IMR-90 (cell line): Measurements from ENCODE around the gene BCAR1. TPM values are rescaled to one million over a fixed set of nuclear protein-coding genes. Genes with fewer than 3 reads are reported as not detected.

Experiments
- ATAC-seq: fragments of 200-7000 bp; cut with Tn5 transposase; 2 replicates; pipeline ENCODE4 v1.9.1; 2020; ENCODE audit warnings: low read depth, mild to moderate bottlenecking, moderate library complexity
- BruUV-seq: library from RNA; stranded (reverse); fragments of 400-500 nt; replicated peaks from 2 replicates; lab custom pipeline; 2021; lab: Mats Ljungman, UMichigan
- CTCF ChIA-PET: fragments of 300-600 bp; formaldehyde crosslinking; extraction: SDS; loops from one replicate; lab custom pipeline; 2021; ENCODE audit warnings: antibody characterized with exemption; lab: Yijun Ruan, JAX
- POLR2A ChIA-PET: fragments of 300-600 bp; sonication (Branson Sonifier 250); formaldehyde crosslinking; loops from one replicate; lab custom pipeline; 2022; ENCODE audit warnings: antibody characterized with exemption; ENCODE audit not compliant: unreplicated experiment; lab: Charles Lee
- DNase-seq: peaks from one replicate; pipeline ENCODE4 v3.0.0; 2013
- H2AFZ ChIP-seq: replicated peaks from 2 replicates; pipeline ENCODE3; 2013; ENCODE audit warnings: low read length, mild to moderate bottlenecking; ENCODE audit not compliant: poor library complexity
- H2AK5ac ChIP-seq: 2 replicates; pipeline ENCODE4 v1.6.1; 2013; ENCODE audit warnings: low read depth, low read length, inconsistent platforms
- H2AK9ac ChIP-seq: replicated peaks from 2 replicates; pipeline ENCODE3; 2013; ENCODE audit warnings: mild to moderate bottlenecking, low read depth, low read length, moderate library complexity; ENCODE audit not compliant: poor library complexity
- H2BK120ac ChIP-seq: 2 replicates; pipeline ENCODE4 v1.6.1; 2013; ENCODE audit warnings: low read depth, low read length, inconsistent platforms
- H2BK15ac ChIP-seq: 3 replicates; pipeline ENCODE4 v1.6.1; 2013; ENCODE audit warnings: low read depth, low read length, inconsistent platforms
- H2BK20ac ChIP-seq: 2 replicates; pipeline ENCODE4 v1.6.1; 2013; ENCODE audit warnings: low read depth, mild to moderate bottlenecking, inconsistent platforms, low read length, moderate library complexity
- H2BK5ac ChIP-seq: 2 replicates; pipeline ENCODE4 v1.6.1; 2013; ENCODE audit warnings: mild to moderate bottlenecking, low read depth, low read length, inconsistent platforms; ENCODE audit not compliant: poor library complexity, severe bottlenecking
- H3K14ac ChIP-seq: replicated peaks from 2 replicates; pipeline ENCODE4 v1.6.1; 2013; ENCODE audit warnings: low read depth, low read length, inconsistent platforms
- H3K18ac ChIP-seq: 2 replicates; pipeline ENCODE4 v1.6.1; 2013; ENCODE audit warnings: low read depth, low read length, control low read depth
- H3K23ac ChIP-seq: 2 replicates; pipeline ENCODE4 v1.6.1; 2013; ENCODE audit warnings: low read depth, low read length, inconsistent platforms
- H3K27ac ChIP-seq: 2 replicates; pipeline ENCODE4 v1.5.1; 2013; ENCODE audit warnings: mild to moderate bottlenecking, control low read depth, low read length; ENCODE audit not compliant: insufficient read depth
- H3K27me3 ChIP-seq: 2 replicates; pipeline ENCODE4 v1.6.1; 2013; ENCODE audit warnings: low read length; ENCODE audit not compliant: control insufficient read depth, insufficient read depth
- H3K36me3 ChIP-seq: 2 replicates; pipeline ENCODE4 v1.6.1; 2013; ENCODE audit warnings: low read length, mixed read lengths; ENCODE audit not compliant: control insufficient read depth, insufficient read depth
- H3K4ac ChIP-seq: 2 replicates; pipeline ENCODE4 v1.6.1; 2013; ENCODE audit warnings: low read depth, low read length, inconsistent platforms
- H3K4me1 ChIP-seq: 2 replicates; pipeline ENCODE4 v1.6.1; 2013; ENCODE audit warnings: low read length, mixed read lengths; ENCODE audit not compliant: control insufficient read depth, insufficient read depth
- H3K4me2 ChIP-seq: 2 replicates; pipeline ENCODE4 v1.6.1; 2013; ENCODE audit warnings: low read depth, mild to moderate bottlenecking, control low read depth, low read length, moderate library complexity
- H3K4me3 ChIP-seq: 2 replicates; pipeline ENCODE4 v1.5.1; 2013; ENCODE audit warnings: low read depth, mild to moderate bottlenecking, control low read depth, low read length, moderate library complexity; ENCODE audit not compliant: insufficient read depth
- H3K56ac ChIP-seq: 2 replicates; pipeline ENCODE4 v1.6.1; 2013; ENCODE audit warnings: low read length, inconsistent platforms; ENCODE audit not compliant: insufficient read depth; ENCODE audit errors: extremely low read depth
- H3K79me1 ChIP-seq, 2 experiments: 2 replicates each; pipeline ENCODE4 v1.6.1; 2013; ENCODE audit warnings: low read length in 2 of 2, inconsistent platforms in 1 of 2, low read depth in 1 of 2
- H3K9ac ChIP-seq: 2 replicates; pipeline ENCODE4 v1.6.1; 2013; ENCODE audit warnings: low read depth, low read length, control low read depth
- H3K9me1 ChIP-seq: 2 replicates; pipeline ENCODE4 v1.6.1; 2013; ENCODE audit warnings: low read length, inconsistent platforms; ENCODE audit not compliant: insufficient read depth
- H3K9me3 ChIP-seq: 2 replicates; pipeline ENCODE4 v1.6.1; 2013; ENCODE audit warnings: low read length; ENCODE audit not compliant: control insufficient read depth, insufficient read depth
- H4K20me1 ChIP-seq: 2 replicates; pipeline ENCODE4 v1.6.1; 2013; ENCODE audit warnings: low read length, inconsistent platforms; ENCODE audit not compliant: insufficient read depth
- H4K5ac ChIP-seq: 2 replicates; pipeline ENCODE4 v1.6.1; 2013; ENCODE audit warnings: mild to moderate bottlenecking, low read depth, low read length, control low read depth
- H4K8ac ChIP-seq, 2 experiments: 2 replicates each; pipeline ENCODE4 v1.6.1; 2013; ENCODE audit warnings: low read depth in 2 of 2, low read length in 2 of 2, control low read depth in 1 of 2, inconsistent platforms in 1 of 2
- H4K91ac ChIP-seq: 2 replicates; pipeline ENCODE4 v1.6.1; 2013; ENCODE audit warnings: low read depth, low read length, inconsistent platforms; ENCODE audit not compliant: insufficient read depth
- BHLHE40 ChIP-seq: fragments of 150-350 bp; IDR thresholded peaks from 2 replicates; pipeline ENCODE4 v1.6.1; 2016; ENCODE audit warnings: mild to moderate bottlenecking, low read depth, low read length
- CEBPB ChIP-seq: IDR thresholded peaks from 2 replicates; pipeline ENCODE4 v1.6.1; 2012; ENCODE audit warnings: low read depth, low read length, improper control_type of control experiment
- CHD1 ChIP-seq: IDR thresholded peaks from 2 replicates; pipeline ENCODE4 v1.6.1; 2012; ENCODE audit warnings: low read depth, low read length, improper control_type of control experiment
- CTCF ChIP-seq: conservative IDR thresholded peaks from 2 replicates; pipeline ENCODE4 v1.5.1; 2012; ENCODE audit warnings: mild to moderate bottlenecking, low read depth, low read length, improper control_type of control experiment
- ELK1 ChIP-seq: fragments of 150-350 bp; IDR thresholded peaks from 2 replicates; pipeline ENCODE4 v1.6.1; 2016; ENCODE audit warnings: low read depth, mild to moderate bottlenecking, low read length, moderate library complexity, borderline replicate concordance
- FOS ChIP-seq: fragments of 150-350 bp; IDR thresholded peaks from 2 replicates; pipeline ENCODE4 v1.6.1; 2016; ENCODE audit warnings: low read depth, low read length
- MAFK ChIP-seq: IDR thresholded peaks from 2 replicates; pipeline ENCODE4 v1.6.1; 2012; ENCODE audit warnings: low read depth, low read length, improper control_type of control experiment
- MAZ ChIP-seq: IDR thresholded peaks from 2 replicates; pipeline ENCODE4 v1.6.1; 2012; ENCODE audit warnings: low read depth, mild to moderate bottlenecking, low read length, improper control_type of control experiment, moderate library complexity, borderline replicate concordance
- MXI1 ChIP-seq: IDR thresholded peaks from 2 replicates; pipeline ENCODE4 v1.6.1; 2012; ENCODE audit warnings: low read depth, mild to moderate bottlenecking, low read length, moderate library complexity, borderline replicate concordance
- NFE2L2 ChIP-seq: fragments of 150-350 bp; IDR thresholded peaks from 2 replicates; pipeline ENCODE4 v1.6.1; 2016; ENCODE audit warnings: low read depth, mild to moderate bottlenecking, low read length
- POLR2A ChIP-seq: IDR thresholded peaks from 2 replicates; pipeline ENCODE4 v1.6.1; 2012; ENCODE audit warnings: mild to moderate bottlenecking, low read depth, low read length
- RAD21 ChIP-seq: IDR thresholded peaks from 2 replicates; pipeline ENCODE4 v1.6.1; 2012; ENCODE audit warnings: low read length, improper control_type of control experiment
- RCOR1 ChIP-seq: IDR thresholded peaks from 2 replicates; pipeline ENCODE4 v1.6.1; 2012; ENCODE audit warnings: mild to moderate bottlenecking, low read length, improper control_type of control experiment; ENCODE audit not compliant: insufficient replicate concordance
- RFX5 ChIP-seq: IDR thresholded peaks from 2 replicates; pipeline ENCODE4 v1.8.0; 2012; ENCODE audit warnings: low read depth, mild to moderate bottlenecking, low read length, moderate library complexity
- SMC3 ChIP-seq: fragments of 150-350 bp; IDR thresholded peaks from 2 replicates; pipeline ENCODE4 v1.6.1; 2016; ENCODE audit warnings: low read depth, mild to moderate bottlenecking, antibody characterized with exemption, low read length, moderate library complexity
- USF2 ChIP-seq: fragments of 150-350 bp; IDR thresholded peaks from 2 replicates; pipeline ENCODE4 v1.6.1; 2017; ENCODE audit warnings: mild to moderate bottlenecking, antibody characterized with exemption, low read length, low read depth
- WGBS, 2 experiments: methylation state at CpG; one replicate each; pipeline versions ENCODE4 v1.1.5 to v1.1.7; 2013; ENCODE audit warnings: missing lambda C conversion rate in 2 of 2; ENCODE audit not compliant: insufficient read length in 1 of 2; ENCODE audit errors: extremely low coverage in 2 of 2; 5-methylcytosine and 5-hydroxymethylcytosine counted together
- dilution Hi-C: fragments of 300-500 bp; cut with HindIII; formaldehyde crosslinking; loops from one replicate; pipeline ENCODE4 v1.14.3; 2018; ENCODE audit warnings: low sequenced_read_pairs; ENCODE audit not compliant: unreplicated experiment
- in situ Hi-C: fragments of 300-500 bp; cut with MboI; formaldehyde crosslinking; loops from 3 replicates; pipeline ENCODE4 v1.14.3; 2019; ENCODE audit warnings: low sequenced_read_pairs, inconsistent platforms, mixed read lengths
- intact Hi-C: fragments of 100-400 bp; cut with micrococcal nuclease; formaldehyde crosslinking; loops from 2 replicates; pipeline ENCODE4 v1.10.0; 2022
- polyA plus RNA-seq, 3 experiments: library from polyadenylated mRNA; depleted of rRNA; stranded (reverse); fragments of >200 nt; gene quantifications; 2 replicates each; pipeline ENCODE4 v1.2.3, GENCODE V29; 2012; ENCODE audit warnings: low replicate concordance in 1 of 3
- total RNA-seq: library from RNA; depleted of rRNA; stranded (reverse); fragments of >200 nt; gene quantifications from 2 replicates; pipeline ENCODE4 v1.2.3, GENCODE V29; 2012

BCAR1 gene
- total and polyA plus RNA-seq, 2 of the 4 experiments (the other 2 are of a cell fraction) = 18.1 to 99.4 TPM

GRCh38 chr16:75219088-75219487 is 32.3 kb downstream of the BCAR1 start:
- in situ Hi-C loops = loop anchor here (25.0 kb wide), 2 partner anchors 368 to 543 kb away; no protein-coding TSS in a partner anchor
- H2AFZ ChIP-seq = no peak overlapping the region
- H2BK15ac ChIP-seq = no peak overlapping the region
- no peak for TF ChIP-seq RAD21
- TF ChIP-seq ELK1 = no peak
- no peak for TF ChIP-seq RFX5
- no peak for TF ChIP-seq POLR2A
- TF ChIP-seq USF2 = no peak
- TF ChIP-seq RCOR1 = no peak
- TF ChIP-seq CHD1 = no peak
- TF ChIP-seq CTCF = no peak
- no peak for TF ChIP-seq MAFK
- no peak for TF ChIP-seq MAZ
- TF ChIP-seq SMC3 = no peak
- no peak for TF ChIP-seq CEBPB
- no peak for TF ChIP-seq MXI1
- TF ChIP-seq BHLHE40 = no peak
- TF ChIP-seq NFE2L2 = no peak
- TF ChIP-seq FOS = no peak
- no peak overlapping the region for H3K56ac ChIP-seq
- no peak overlapping the region for H3K14ac ChIP-seq
- no peak overlapping the region for H3K4me2 ChIP-seq
- H2BK120ac ChIP-seq = no peak overlapping the region
- no peak overlapping the region for H4K8ac ChIP-seq
- BruUV-seq = no TSS peak
- H4K5ac ChIP-seq = no peak overlapping the region
- H3K18ac ChIP-seq = no peak overlapping the region
- POLR2A ChIA-PET = interaction anchor here (0.6 kb wide), 1 partner anchor 162 kb away, joined by 4 read pairs; no protein-coding TSS in a partner anchor
- no peak overlapping the region for H3K23ac ChIP-seq
- dilution Hi-C loops = no loop called here
- H2BK20ac ChIP-seq = no peak overlapping the region
- H4K20me1 ChIP-seq = no peaks in the 10 kb centered on the region
- H3K9me1 ChIP-seq = no peaks in the 10 kb centered on the region
- no peak overlapping the region for H2AK9ac ChIP-seq
- CTCF ChIA-PET = interaction anchor here (0.5 kb wide), 1 partner anchor 19 kb away, joined by 3 read pairs; no protein-coding TSS in a partner anchor
- no peaks in the 10 kb centered on the region for H3K27me3 ChIP-seq
- no peaks in the 10 kb centered on the region for H3K4me1 ChIP-seq
- intact Hi-C loops = no loop called here
- no peak for DNase-seq
- ATAC-seq = no peak
- no peak overlapping the region for H2BK5ac ChIP-seq
- H3K27ac ChIP-seq = no peak overlapping the region
- H2AK5ac ChIP-seq = no peak overlapping the region
- WGBS, 2 experiments = 100% methylated on average over 1 of the region's 4 CpGs; no CpG with 5 or more reads in 1 of the 2 experiments
- no peak overlapping the region for H3K9ac ChIP-seq
- H3K9me3 ChIP-seq = no peaks in the 10 kb centered on the region
- no peaks in the 10 kb centered on the region for H3K79me1 ChIP-seq
- H4K91ac ChIP-seq = no peak overlapping the region
- no peak overlapping the region for H3K4ac ChIP-seq
- no peak overlapping the region for H3K4me3 ChIP-seq
- H3K36me3 ChIP-seq = no peaks in the 10 kb centered on the region
